G401 (cell line): ENCODE results near the gene WEE2. TPM values are rescaled to one million over a fixed set of nuclear protein-coding genes. Genes with fewer than 3 reads are reported as not detected.

Experiments used
- DNase-seq: peaks from one replicate; pipeline ENCODE4 v3.0.0-alpha.2; 2015; ENCODE audit warnings: low spot score
- in situ Hi-C: cut with HindIII; loops from 2 replicates; pipeline ENCODE4 v1.10.0; 2016; ENCODE audit warnings: low sequenced_read_pairs, mixed read lengths
- total RNA-seq: library from RNA; depleted of rRNA; stranded (reverse); fragments of >200 nt; shearing (Covaris generic); gene quantifications from 2 replicates; pipeline ENCODE4 v1.2.3, GENCODE V29; 2014

Gene WEE2
- total RNA-seq, 1 experiment from 2014 or later = not detected

DNA sequence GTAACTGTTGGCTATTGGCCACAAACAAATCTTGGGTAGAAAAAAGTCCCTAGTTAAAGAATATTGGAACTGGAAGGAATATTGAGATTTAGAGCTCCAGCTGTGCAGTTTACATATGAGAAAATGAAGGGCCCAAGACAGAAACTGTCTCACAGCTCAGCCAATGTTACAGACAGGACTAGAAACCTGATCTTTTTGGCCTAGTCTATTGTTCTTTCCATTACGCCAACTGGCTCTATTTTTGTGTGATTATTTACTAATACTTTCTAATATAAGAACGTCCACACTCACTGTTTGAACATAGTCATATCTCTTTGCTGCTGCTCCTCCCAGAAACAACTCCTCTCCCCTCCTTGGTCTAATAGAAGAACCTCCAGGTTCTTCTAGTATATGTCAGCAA is 1.2 kb downstream of the WEE2 start:
- no peak for DNase-seq

DNA sequence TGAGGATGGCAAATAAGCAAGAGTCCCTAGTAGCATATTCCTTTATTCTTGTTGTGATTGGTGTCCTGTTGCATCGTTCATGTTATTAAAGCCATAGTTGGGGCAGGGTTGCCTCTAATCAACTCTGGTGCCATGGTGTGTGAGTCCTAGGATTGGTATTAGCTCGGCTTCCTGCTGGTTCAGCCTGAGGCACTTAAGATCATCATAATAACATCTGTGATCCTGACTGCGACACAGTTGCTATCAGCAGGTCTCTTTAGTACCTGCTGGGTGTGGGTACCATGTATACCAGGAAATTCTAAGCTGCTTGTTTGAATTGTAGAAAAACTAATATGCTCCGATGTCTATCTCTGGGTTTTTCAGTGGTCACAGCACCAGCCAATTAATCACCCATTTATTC is 1.6 kb downstream of the WEE2 start:
- in situ Hi-C loops = no loop called here
- DNase-seq = no peak

More for the DNA sequence above, 1.2 kb downstream of the WEE2 start:
- in situ Hi-C loops = no loop called here

DNA sequence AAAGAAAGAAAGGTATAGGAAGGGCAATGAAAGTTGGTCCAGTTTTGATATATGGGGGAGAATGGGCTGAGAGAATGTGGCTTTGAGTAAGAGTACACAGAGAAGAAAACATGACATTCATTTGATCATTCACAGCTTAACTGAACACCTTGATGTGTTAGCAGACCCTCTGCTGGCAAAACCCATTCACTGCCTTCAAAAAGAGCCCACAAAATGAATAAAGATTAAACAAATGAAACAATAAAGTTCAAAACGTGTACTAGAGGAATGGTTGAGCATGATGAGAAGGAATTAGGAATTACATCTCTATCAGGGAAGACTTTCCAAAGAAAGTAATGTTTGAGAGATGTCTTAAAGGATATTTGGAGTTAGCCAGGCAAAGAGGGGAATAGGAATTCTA is 2.1 kb downstream of the WEE2 start:
- in situ Hi-C loops = no loop called here
- no peak for DNase-seq

DNA sequence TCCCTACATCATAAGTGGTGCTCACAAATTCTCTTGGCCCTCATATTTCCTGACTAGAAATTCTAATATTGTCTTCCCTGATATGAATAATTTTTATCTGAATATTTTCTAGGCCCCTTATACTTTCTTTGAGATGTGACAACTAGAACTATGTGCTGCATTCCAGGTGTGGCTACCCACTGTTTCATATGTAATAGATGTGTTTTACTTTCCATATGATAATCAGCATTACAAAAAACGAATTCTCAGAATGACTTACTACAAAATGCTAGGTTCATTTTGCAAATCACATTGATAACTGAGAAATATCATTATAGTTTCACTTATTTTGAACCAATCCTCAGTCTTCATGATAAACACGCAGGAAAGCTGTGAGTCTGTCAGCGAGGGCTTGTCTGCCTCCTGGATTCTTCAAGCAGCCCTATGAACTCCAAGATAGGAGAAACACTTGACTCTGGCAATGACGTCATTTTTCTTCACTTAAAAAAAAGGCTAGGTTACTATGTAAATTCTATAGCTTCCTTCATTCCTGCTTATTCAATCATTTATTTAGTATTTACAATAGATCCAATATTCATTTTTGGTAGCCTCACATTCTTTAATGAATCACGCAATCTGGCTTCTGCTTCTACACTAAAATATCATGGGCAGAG is 4.6 kb downstream of the WEE2 start:
- in situ Hi-C loops = no loop called here
- no peak for DNase-seq

DNA sequence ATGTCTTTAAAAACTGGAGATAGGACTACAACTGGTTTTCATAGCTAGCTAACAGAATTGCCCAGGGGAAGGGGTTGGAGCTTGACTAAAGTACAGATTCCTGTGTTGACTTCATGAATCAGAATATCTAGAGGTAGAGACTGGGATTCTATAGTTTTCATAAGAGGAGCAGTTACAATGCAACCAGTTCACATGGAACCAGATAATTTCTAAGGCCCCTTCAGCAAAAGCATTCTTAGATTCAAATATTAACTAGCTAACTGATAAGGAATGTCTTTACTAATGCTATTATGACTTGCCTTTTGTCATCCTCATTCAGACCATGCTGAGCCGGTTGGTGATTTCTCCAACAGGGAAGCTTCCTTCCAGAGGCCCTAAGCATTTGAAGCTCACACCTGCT is 5.7 kb downstream of the WEE2 start:
- in situ Hi-C loops = no loop called here

DNA sequence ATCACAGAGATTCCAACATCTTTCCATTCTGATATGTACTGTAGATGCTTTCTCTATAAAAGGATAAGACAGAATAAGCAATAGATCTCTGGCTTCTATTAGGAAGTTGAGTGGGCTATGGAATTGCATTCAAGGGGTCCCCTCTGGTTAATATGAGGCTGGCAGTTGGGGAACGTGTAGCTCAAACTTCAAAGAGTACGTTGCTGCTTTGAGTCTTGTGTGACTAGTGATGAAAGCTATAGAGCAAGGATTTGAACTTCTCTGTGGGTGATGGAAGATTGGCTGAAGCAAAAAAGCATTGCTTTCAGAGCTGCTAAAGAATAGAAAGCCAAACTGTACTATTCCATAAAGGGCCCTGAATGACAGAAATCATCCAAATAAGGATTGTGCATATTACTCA is 6.4 kb downstream of the WEE2 start:
- in situ Hi-C loops = no loop called here
- no peak for DNase-seq

More for the DNA sequence above, 5.7 kb downstream of the WEE2 start:
- no peak for DNase-seq

DNA sequence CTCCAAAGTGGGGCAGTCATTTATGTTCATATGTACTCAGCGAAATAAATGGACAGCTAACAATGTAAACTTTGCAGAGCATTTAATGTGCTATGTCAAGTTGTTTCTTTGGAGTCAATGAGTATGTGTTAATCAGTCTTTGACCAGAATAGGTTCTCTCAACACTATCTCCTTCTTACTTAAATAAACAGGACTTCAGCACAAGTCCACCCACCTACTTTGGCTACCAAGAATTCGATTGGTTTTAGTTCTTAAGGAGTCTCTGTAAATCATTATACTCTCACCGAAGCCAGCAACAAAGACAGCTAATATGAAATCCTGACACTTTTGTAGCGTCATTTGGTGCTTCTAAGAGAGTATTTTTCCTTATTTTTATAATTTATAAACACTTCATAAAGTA is 6.9 kb downstream of the WEE2 start:
- in situ Hi-C loops = no loop called here
- no peak for DNase-seq

DNA sequence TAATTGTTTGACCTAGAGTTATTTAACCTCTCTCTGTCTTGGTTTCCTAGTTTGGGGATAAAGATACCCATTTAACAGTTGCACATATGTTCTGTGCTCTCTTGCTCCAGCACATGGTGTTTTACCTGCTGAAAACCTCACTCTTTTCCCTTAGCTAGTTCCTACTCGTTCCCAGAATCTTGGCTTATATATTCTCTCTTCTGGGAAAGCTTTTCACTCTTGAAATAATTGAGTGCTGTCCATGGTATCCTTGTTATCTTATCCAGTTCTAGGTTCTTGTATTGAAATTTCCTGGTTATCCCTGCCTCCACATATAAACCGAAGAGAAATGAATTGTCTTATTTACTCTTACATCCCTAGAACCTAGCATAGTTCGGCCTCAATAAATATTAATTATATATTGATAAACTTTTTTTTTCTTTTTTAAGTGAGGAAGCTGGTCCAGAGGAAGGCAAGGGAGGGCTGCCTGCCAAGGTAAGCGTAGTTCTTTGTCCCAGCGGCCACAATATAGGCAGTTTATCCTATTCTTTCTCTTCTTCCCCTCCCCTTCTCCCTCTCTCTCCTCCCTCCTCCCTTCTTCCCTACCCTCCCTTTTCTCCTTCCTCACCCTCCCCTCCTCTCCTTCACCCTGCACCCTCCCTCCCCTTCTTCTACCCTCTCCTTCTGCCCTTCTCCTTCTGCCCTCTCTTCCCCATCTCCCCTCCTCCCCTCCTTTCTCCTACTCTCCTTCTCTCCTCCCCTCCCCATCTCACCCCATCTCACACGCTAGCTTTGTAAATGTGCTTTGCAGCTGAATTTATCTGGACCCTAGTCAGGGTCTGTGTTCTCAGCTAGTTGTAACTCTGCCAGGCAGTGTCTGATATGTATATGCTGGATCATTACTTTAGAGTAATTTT is 7.9 kb downstream of the WEE2 start:
- no peak for DNase-seq
- in situ Hi-C loops = no loop called here

DNA sequence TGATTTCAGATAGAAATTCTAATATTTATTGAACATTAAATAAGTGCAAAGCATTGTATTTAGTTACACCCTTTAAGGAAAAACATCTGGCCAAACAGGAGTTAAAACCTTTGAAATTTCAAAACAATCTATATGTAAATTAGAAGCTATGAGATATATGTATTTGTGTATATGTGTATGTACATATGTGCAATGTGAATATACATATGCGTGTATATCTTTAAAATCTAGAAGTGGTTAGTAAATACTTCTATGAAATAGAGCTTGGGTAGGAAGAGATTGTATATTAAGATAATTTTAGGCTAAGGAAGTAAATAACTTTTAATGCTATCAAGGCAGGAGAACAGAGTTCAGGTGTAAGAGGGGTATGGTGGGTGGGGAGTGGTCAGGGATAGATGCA is 9.3 kb downstream of the WEE2 start:
- in situ Hi-C loops = no loop called here
- no peak for DNase-seq

DNA sequence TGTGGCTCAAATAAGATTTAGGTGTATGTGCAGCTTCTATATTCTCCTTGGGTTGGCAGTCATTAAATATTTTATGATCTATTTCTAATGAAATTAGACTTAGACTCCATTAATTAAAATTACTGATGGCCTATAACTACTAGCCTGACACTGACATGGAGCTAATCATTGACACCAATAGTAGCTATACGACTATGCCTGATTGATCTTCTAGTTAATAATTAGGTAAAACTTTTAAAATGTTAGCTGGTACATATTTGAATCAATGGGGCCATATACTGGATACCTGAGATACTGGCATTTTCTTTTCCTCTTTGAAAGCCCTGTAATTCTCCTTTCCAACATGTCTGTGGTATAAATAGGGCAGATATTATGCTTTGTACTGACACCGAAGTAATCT is 14.4 kb downstream of the WEE2 start:
- in situ Hi-C loops = no loop called here
- DNase-seq = no peak

DNA sequence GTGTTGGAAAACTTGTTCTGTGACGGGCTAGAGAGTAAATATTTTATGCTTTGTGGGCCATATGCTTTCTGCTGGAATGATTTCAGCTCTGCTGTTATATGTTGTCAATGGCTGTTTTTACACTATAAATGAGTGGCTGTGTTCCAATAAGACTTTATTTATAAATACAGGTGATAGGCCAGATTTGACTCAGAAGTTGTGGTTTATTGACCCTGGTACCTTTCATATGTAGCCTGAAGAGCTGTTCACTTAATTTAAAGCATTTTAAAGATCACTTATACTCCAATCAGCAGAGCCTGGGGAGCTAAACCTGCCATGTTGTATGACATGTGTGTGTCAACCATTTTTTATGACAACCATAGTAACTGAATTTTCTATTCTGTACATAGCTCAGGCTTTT is 20.9 kb downstream of the WEE2 start:
- in situ Hi-C loops = no loop called here
- no peak for DNase-seq

DNA sequence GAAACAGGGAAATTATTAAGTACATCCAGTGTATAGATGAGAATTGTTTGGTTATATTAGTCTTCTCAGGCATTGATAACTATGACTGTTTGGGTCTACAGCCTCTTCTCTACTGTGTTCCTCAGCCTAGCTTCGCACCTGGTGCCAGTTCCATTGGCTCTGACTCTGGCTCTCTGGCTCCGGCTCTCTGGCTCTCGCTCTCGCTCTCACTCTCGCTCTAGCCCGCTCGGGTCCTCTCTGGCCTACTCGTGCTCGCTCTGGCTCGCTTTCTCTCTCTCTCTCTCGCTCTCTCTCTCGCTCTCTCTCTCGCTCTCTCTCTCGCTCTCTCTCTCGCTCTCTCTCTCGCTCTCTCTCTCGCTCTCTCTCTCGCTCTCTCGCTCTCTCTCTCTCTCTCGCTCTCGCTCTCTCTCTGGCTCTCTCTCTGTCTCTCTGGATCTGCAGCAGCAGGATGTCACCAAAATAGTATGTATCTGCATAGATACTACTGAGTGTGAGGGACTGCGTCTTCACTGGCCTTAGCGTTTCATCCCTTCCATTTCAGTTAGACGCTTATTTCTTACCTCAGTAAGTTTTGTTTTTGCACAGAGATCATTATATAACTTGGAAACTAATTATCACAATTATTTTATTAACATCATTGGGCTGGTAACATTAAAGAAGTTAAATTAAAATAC is 23.5 kb downstream of the WEE2 start:
- in situ Hi-C loops = no loop called here
- DNase-seq = peak; percentile 80

DNA sequence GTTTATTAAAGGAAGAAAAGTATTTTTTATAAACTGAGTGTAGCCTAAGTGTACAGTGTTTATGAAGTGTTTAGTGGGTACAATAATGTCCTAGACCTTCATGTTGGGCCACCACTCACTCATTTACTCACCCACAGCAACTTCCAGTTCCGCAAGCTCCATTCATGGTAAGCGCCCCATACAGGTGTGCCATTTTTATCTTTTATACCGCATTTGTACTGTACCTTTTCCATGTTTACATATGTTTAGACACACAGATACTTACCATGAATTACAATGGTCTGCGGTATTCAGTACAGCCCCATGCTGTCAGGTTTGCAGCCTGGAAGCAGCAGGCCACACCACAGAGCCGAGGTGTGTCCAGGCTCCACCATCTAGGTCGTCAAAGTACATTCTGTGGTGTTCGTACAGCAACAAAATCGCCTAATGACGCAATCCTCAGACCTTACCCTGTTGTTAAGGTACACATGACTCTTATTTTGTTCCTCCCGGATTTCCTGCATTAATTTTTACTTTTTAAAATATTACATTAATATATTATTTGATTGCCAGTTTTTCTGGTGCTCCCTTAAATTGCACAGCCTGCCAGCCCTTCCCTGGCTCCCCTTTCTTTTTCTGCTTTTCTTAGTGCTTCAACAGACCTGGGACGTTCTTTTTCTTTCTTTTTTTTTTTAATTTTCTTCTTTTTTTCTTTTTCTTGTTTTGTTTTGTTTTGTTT is 29.1 kb downstream of the WEE2 start:
- DNase-seq = peak; percentile 4
- in situ Hi-C loops = no loop called here

DNA sequence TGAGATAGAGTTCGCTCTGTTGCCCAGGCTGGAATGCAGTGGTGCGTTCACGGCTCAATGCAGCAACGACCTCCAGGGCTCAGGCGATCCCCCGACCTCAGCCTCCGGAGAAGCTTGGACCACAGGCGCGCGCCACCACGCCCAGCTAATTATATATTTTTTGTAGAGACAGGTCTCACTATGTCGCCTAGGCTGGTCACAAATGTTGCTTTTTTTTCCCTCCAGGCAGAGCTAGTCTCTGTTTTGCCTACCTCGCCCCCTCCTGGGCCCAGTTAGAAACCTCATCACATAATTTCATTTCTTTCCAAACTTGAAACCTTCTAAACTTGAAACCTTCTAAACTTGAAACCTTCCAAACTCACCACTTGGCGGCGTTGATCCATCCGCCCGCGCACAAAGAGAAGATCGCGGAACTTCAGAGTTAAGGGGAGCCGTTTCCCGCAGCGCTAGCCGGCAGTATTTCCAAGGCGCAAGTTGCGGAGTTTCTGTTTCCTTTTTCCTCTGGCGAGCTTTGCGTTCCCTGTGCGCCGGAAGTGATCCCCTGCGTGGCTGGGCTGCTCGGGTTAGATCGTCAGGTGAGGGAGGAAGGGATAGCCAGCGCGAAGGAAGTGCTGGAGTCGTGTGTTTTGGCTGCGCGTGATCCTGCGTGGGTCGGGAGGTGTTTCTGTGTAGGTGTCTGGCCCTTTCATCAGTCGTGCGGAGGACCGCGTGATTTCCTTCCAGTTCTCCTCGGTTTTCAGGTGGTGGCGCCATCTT is 29.9 kb downstream of the WEE2 start, which contains the start of gene SSBP1:
Gene SSBP1, plus strand, starts transcription at position 523 of the 756 bp plus-strand sequence. CDS start 809 bp downstream, outside the sequence.
- in situ Hi-C loops = no loop called here

DNA sequence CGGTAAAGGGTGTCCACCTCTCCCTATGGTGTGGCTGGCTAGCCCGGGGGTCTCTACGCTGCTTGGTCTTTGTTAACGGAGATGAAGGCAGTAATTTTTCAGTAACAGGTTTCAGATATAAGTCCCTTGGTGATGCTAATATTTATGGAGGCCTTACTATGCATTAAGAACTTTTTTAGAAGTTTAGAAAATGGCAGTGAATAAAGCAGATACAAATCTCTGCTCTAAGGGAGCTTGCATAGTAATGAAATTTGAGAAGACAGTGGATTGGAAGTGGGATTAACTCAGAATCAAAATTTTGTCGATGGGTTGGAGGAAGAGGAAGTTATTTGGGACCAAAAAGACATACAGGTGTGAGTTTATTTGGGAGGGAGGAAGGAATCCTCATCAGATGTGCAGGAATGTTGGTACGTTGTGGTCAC is 30.4 kb downstream of the WEE2 start:
- no peak for DNase-seq
- in situ Hi-C loops = no loop called here

More for the DNA sequence above, 29.9 kb downstream of the WEE2 start, which contains the start of gene SSBP1:
- peak; percentile 96 for DNase-seq

DNA sequence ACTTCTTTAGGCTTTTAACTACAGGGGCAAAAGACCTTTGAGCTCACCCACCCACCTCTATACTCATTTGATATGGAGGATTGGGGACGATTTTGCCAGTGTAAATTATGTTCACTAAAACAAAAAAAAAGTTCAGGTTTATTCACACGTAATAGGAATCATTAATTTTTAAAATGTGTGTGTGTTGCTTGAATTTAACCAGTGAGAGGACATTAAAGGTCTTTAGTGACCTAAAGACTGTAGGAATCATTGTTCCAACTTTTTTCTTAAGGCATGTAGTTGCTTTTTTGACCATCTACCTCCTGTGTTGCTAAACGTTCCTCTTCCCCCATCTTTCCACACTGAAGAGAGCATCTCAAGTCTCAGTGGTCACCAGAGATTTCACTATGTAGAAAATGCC is 31.1 kb downstream of the WEE2 start:
- in situ Hi-C loops = no loop called here

DNA sequence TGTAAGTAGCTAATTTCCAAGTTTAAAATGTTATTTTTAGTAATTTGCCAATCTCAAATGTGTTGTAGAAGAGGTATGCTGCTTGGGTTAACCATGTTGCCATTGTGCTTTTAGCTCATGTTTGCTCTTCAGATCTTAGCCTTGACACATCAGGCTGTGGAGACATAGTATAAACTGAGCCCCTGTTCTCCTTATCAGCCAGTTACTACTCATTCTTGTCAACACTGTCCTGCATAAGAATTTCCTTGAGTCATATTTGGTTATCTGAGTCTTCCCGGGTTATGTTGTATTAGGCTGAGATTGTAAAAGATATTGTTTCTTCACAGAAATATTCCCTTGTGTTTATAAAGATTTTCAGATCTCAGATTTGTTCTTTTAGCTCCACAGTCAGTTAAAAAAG is 34.1 kb downstream of the WEE2 start:
- in situ Hi-C loops = no loop called here

More for the DNA sequence above, 31.1 kb downstream of the WEE2 start:
- no peak for DNase-seq

DNA sequence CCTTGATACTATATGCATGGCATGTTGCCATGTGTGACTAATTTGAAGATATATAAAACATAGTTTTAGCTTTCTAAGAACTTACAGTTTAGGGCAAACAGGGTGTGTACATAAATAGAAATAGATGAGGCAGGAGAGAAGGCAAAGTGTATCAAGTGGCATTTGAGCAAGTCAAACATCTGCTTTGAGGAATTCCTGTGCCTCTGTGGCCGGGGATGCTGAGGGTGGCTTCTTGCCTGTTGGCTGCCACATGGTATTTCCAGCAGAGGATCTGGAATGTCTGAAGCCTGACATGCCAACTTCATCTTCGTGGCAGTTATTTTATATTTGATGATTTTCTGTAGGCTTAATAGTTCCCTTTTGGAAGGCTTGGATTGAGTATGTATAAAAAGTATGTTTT is 36.0 kb downstream of the WEE2 start:
- in situ Hi-C loops = no loop called here
- DNase-seq = no peak

More for the DNA sequence above, 34.1 kb downstream of the WEE2 start:
- DNase-seq = no peak

DNA sequence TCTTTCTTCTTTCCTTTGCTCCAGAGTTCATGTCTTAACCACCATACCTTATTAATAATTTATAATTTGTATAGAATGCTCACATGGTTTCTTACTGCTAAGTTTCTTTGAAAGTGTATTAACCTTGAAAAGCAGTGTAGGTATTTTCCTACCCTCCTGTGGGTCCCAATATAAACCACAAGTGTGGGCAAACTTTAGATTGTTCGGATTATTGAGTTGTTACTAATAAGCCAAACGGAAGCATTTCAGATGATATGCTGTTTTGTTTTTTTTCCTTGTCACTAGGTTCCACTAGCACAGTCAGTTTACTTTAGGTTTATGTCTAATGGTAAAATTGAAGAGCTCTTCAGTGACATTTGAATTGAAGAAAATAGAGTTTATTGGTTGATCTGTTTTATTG is 40.2 kb downstream of the WEE2 start:
- no peak for DNase-seq
- in situ Hi-C loops = no loop called here
